ENCODE data around the gene AGPAT2.
"Not testable (repeated sequence)": the region's sequence is repeated elsewhere in the genome, so short reads cannot be mapped to it uniquely, and the experiment has no call there.

AGPAT2 gene

DNA sequence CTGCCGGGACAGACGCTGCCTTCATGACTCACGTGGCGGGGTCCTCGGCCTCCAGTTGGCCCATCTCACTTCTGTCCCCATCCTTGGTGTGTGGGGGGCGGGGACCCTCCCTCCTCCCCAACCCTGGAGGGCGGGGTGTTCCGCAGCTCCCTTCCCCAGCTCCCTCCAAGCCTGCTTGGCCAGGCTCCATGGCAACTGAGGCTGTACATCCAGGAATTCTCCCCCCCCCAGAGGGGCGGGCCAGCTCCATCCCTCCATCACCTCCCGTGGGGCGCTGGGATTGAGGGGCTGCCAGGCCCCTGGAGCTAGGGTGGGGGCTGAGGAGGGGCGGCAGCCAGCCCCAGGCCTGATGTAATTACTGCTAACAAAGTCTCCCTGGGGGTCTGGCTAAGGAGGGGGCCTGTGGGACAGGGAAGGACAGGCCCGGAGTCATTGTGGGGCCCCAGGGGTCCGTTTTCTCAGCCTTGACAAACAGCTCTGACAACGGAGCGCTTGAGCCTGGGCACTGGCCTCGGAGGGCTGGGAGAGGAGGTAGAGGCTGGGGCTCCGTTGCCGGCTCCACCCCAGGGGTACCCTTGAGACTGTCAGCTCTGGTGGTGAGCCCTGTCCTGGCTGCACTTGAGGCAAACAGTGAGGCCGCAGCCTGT, 33.1 kb upstream of the AGPAT2 start:
- no peak for DNase-seq (ENCODE audit: low read depth, low spot score)

DNA sequence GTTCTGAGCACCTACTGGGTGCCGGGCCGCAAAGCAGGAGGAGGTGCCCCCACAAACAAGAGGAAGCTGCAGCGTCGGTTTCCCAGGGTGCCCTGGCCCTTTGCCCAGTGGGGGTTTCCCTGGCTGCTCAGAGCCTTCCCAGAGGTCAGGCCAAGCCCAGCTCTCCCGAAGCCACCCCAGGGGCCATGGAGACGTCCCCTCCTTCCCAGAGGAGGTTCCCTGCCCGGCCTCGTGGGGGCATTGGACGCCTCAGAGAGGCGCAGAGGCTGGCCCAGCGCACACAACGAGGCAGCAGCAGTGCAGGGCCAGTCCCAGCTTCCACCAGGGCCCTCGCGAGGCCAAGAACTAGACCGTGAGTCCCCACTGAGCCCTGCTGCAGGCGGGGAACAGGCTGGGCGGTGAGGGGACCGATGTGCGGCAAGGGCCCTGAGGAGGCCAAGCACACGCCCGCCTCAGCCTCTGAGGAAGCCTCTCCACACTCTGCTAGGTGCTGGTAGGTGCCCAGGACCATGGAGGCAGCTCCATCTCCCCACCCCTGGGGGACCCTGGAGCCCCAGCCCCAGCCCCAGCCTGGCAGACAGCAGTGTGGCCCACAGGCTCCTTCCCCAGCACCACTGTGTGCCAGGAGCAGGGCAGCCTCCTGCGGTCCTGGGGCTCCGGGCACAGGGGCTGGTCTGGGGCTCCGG, 32.1 kb upstream of the AGPAT2 start:
- no peak for DNase-seq (ENCODE audit: low read depth, low spot score)

DNA sequence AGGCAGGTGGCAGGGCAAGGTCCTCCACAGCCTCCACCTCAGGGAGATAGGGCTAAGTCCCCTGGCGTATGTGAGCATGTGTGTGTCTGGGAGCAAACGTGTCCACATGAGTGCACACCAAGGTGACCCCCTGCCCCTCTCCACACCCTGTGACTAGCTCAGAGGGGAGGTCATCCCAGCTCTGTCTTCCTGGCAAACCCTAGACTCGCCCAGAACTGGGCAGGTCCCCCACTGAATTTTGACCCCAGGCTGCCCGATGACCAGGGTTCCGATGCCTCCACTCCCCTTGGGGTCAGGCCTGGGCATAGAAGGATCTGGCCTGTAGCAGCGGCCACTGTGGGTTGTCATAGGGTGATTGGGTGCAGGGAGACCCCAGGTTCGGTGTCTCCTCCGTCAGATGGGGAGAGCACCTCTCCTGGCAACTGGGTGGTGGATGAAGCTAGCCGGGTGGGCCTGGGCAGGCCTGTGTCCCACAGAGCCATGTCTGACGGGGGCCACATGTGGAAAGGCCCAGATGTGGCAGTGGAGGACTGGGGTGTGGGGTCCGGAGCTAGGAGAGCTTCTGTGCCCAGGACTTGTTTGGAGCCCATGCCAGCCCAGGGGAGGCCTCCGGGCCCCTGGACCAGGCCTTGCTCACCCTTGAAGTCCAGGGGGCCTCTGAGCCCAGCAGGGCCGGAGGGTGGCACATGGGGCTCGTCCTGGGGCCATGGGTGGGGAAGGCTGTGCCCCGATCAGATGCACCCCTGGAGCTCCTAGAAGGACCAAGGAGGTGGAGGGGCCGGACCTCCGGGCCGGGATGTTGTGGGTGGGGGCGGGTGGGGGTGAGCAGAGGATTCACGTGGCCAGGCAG, 31.3 kb upstream of the AGPAT2 start:
- no peak for DNase-seq (ENCODE audit: low read depth, low spot score)

DNA sequence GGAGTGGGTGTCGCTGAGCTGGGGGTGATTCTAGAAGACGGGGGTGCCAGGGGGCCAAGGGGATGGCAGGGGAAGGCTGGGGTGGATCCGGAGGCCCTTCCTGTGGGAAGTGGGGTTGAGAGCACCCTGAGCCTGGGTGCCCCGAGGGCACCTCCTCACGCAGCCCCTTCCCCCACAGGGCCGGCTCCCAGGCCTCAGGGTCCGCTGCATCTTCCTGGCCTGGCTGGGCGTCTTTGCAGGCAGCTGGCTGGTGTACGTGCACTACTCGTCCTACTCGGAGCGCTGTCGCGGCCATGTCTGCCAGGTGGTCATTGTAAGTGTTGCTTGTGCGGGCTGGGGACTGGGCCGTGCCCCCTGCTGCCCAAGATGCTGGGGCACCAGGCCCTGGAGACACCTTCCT, 30.1 kb upstream of the AGPAT2 start:
- DNase-seq (ENCODE audit: low read depth, low spot score): no peak

DNA sequence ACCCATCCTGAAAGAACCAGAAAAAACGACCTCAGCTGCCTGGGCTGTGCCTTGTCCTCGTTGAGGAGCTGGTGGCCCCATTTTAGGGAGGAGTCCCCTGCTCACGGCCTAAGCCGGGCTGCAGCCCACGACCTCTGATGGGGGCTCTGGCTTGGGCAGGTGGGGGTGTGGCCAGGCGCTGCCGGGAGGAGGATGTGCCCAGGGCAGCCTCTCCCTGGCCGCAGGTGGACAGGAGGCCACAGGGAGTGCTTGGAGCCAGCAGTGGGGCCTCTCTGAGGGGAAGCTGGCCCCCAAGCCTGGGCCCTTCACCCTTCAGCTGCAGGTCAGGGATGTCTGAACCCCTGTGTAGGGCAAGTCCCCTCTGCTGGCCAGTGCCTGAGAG, 27.6 kb upstream of the AGPAT2 start:
- no peak for DNase-seq (ENCODE audit: low read depth, low spot score)

DNA sequence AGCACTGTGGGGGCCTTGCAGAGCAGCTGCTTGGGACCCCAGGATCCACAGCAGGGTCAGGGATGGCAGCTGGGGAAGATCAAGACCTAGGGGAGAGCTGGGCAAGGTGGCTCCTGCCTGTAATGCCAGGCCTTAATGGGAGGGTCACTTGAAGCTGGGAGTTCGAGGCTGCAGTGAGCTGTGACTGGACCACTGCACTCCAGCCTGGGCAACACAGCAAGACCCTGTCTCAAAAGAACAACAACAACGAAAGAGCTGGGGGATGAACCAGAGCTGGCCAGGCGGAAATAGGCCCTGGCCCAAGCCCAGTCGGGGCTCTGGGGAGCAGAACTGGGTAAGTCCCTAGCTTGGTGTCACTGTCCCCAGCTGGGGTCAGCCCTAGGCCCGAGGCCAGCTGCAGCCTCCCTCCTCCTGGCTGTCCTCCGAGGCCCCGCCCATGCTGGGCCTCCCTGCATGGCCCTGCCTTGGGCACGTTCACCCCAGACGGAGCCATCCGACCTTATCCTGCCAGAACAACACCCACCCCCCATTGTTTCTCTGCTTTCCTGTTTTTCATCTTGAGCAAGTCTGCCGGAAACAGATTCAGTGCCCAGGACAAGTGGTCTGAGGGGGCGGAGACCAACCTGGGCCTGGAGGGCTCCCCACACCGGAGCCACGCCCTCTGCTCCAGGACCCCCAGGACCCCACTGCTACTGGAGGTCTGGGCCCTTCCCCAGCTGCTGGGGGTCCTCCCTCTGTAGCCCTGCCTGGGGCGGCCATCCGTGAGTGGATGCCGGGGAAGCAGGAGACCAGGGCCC, 27.0 kb upstream of the AGPAT2 start:
- no peak for DNase-seq (ENCODE audit: low read depth, low spot score)

DNA sequence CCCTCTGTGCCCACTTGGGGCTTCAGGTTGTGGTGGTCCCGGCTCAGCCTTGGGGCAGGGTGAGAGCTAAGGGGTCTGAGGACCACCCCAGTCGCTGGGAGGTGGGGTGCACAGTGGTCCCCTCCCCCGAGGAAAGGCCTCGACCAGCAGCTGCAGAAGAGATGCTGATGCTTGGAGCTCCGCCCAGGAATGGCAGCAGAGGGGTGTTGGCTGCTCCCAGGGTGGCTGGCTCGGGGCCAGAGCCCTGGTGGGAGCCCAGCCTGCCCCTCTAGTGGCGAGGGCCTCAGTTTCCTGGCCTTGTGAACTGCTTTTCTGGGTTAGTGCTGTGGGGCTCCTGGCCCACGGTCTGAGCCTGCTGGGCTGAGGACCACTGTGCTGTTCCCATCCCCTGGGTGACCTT, 26.3 kb upstream of the AGPAT2 start:
- DNase-seq (ENCODE audit: low read depth, low spot score): no peak

DNA sequence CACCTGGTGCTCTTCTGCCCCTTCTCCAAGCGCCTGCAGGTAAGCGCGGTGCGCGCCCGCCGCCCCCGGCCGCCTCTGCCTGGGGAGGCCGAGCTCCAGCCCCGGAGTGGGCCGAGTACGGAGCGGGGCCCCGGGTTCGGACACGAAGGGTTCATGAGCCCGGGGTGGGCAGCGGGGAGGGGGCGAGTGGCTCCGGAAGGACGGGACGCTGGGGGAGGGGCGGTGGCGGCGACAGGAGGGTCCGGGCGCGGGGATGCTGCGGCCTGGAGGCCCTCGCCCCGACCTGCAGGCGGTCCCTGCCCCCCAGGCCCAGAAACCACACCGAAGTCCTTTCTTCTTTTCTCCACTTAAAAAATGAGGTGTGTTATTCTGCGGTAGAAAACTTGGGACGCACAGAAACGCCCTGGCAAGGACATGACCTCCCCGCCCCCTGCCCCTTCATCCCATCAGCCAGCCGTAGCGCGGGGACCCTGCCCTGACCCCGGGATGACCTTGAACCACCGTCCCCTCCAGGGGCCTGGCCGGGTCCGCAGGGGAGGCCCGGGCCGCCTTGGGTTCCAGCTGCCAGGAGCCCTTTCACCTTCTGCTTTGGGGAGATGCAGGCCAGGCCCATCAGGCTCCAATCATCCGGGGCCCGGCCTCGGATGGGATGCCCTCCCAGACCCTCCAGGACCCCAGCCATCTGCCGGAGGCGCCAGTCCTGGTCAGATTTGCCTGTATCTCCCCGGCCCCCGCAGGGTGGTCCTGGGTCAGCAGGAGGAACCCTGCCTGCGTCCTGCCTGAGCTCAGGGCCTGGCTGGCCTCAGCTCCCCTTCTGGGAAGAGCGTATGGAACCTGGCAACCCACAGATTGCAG, 25.7 kb upstream of the AGPAT2 start:
- no peak for DNase-seq (ENCODE audit: low read depth, low spot score)

DNA sequence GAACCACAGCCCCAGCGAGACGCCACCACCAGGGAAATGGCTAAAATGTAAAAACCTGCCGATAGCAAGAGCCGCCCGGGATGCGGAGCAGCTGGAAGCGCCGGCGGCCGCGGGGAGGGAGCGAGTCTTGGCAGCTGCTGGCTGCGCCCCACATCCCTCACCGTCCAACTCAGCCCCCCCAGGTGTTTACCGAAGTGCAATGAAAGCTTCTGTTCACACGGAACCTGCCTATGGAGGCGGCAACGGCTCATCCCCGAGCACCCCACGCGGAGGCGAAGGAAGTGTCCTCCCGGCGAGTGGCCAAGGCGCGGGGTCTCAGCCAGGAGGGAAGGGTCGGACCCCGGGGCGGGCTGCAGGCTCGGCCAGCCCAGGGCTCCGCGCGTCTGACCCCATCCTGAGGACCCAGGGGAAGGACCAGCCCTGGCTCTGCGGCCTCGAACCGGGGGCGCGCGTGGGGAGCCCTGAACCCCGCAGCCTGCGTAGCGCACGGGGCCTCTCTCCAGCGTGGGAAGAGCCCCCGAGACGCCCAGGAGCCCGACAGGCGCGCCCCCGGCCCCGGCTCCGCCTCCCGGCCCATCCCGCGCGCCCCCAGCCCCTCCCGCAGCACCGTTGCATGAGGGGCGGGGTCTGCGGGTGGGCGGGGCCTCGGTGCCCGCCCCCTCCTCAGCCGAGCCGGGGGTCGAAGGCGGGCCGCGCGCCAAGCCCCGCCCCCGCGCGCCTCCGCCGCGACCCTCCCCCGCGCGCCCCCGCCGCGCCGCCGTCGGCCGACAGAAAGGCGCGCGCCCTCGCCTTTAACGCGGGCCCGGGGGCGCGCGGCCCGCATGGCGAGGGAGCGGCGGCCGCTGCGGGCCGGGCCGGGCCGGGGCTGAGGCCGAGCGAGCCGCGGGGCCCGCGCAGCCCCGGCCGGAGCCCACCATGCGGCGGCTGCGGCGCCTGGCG, 24.8 kb upstream of the AGPAT2 start, which contains the start of gene DIPK1B:
TSS of gene DIPK1B (plus strand) at position 822 of the 939 bp plus-strand sequence. CDS start at position 916, 94 bp downstream.
- DNase-seq (ENCODE audit: low read depth, low spot score): no peak

DNA sequence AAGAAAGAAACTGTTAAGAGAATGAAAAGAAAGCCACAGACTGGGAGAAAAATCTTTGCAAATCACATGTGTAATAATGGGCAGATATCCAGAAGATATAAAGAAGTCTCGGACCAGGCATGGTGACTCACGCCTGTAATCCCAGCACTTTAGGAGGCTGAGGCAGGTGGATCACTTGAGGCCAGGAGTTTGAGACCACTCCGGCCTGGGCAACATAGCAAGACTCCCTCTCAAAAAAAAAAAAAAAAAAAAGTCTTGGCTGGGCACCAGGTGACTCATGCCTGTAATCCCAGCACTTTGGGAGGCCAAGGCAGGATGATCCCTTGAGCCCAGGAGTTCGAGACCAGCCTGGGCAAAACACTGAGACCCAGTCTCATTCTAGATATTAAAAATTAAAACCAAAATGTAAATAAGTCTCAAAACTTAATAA, 24.0 kb upstream of the AGPAT2 start:
- not testable (repeated sequence) for DNase-seq (ENCODE audit: low read depth, low spot score)

DNA sequence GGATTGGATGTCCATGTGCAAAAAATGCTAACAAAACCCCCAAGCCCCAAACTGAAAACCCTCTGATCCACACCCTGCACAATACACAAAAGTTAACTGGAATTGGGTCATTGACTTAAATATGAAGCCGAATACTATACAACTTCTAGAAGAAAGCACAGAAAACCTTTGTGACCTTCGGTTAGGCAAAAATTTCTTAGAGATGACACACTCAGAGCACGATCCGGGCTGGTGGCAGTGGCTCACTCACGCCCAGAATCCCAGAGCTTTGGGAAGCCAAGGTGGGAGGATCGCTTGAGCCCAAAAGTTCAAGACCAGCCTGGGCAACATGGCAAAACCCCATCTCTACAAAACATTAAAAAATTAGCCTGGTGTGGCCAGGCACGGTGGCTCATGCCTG, 23.3 kb upstream of the AGPAT2 start:
- no peak for DNase-seq (ENCODE audit: low read depth, low spot score)

DNA sequence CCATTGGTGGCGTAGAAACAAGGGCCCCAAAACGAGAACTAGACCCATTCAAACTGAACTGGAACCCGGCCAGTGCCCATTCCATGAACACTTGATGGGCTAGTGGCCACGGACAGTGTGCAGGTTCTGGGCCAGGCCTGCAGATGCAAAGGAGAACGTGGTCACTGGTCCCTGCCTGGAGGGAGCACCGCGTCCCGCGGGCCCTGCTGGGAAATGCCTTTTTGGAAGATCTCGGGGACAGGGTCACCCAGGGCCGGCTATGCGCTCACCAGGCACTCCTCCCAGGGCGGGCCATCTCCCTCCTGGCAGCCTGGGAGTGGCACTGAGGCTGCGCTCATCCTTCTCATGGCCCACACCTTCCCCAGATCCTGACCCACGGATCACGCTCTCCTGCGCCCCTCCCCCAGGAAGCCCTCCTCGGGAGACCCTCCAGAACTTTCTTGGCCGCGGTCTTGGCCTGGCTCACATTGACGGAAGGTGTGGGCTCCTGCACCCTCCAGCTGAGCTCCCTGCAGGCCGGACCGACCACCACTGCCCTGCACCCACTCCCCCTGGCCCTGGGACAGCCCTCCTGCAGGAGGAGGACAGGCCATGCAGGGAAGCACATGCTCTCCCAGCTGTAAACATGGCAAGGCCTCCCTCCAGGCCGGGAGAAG, 22.3 kb upstream of the AGPAT2 start:
- no peak for DNase-seq (ENCODE audit: low read depth, low spot score)

DNA sequence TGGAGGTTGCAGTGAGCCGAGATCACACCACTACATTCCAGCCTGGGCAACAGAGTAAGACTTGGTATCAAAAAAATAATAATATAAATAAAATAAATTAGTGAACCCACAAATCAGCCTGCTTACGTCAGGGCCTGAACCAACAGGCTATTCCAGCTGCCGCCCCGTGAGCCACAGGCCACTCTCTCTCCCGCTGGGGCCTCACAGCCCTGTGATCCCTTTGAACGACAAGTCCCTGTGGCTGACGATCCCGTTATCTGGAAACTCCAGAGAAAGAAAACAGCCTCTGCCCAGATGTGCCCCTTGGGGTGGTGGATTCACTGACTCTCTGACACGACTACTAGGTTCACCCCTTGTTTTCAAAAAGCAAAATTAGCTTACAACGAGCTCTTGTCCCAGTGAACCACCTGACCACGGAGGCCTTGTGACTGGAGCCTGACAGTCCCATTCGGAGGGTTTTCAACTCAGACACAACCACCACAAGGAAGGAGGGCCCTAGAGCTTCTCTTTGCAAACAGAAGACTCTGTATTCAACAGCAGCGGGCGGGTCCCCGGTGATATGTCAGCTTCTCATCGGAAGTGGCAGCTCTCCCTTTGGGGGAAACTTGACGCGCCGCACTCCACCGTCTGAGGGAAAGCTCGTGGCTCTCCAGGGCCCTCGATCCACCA, 20.7 kb upstream of the AGPAT2 start:
- DNase-seq (ENCODE audit: low read depth, low spot score): no peak

DNA sequence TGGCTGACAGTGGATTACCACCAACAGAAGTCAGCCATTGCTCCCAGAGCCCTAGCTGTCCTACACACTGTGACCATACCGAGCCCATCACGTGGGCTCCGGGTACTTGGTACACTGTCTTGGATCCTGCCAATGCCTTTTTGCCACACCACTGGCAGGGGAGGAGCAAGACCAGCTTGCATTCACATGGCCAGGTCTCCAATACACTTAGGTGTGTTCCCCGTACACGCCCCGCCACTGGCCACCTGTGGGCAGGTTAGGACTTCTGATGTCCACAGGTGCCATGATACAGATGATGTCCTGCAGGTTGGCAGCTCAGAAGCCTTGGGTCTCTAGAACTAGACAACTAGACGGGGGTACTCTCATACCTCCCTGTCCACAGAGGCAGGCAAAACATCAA, 19.8 kb upstream of the AGPAT2 start:
- DNase-seq (ENCODE audit: low read depth, low spot score): no peak

DNA sequence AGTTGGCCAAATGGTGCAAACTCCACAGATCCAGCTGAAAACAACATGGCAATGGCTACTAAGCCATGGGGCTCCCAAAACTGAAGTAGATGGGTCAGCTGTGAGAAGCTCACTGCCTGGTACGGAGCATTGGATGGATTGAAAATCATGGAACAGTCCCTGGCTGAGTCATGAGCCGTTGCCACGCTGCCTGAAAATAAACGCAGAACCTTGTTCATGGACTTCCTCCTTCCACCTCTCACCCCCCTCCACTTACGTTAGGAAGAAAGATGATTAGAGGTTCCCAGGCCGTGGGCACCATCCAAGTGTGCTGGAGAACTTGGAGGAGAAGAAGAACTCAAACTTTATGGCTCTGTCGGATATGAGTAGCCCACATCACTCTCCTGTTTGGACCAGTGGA, 18.3 kb upstream of the AGPAT2 start:
- DNase-seq (ENCODE audit: low read depth, low spot score): no peak

DNA sequence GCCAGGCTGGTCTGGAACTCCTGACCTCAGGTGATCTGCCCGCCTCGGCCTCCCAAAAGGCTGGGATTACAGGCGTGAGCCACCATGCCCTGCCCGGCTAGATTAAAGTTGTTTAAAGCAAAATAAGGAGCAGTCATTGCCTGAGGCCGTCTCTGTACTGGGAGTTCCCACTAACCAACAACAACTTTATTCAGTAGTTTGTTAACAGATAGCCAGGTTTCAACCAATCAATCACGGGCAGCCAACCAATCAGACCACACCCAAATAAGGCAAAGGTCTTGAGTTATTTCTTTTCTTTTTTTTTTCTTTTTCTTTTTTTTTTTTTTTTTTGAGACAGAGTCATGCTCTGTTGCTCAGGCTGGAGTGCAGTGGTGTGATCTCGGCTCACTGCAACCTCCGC, 17.5 kb upstream of the AGPAT2 start:
- DNase-seq (ENCODE audit: low read depth, low spot score): not testable (repeated sequence)

DNA sequence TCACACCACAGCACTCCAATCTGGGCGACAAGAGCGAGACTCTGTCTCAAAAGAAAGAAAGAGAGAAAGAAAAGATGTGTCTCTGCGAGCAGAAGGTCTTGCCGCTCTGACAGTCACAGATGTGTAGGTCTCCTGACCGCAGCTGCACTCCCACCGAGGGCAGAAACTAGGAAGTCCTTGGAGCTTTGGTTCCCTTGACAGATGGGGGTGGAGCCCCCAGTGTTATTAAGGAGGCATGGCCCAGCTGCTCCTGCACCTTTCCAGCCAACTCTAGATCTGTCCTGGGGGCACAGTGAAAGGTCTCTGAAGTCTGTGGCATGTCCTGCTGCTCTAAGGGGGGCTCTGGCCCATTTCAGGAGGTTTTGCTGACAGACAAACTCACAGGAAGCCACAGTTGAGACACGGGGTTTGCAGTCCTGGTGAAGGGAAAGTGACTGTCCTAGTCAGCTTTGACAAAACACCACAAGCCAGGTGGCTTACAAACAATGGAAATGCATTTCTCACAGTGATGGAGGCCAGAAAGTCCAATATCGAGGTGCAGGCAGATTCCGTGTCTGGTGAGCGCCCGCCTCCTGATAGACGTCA, 16.1 kb upstream of the AGPAT2 start:
- no peak for DNase-seq (ENCODE audit: low read depth, low spot score)

DNA sequence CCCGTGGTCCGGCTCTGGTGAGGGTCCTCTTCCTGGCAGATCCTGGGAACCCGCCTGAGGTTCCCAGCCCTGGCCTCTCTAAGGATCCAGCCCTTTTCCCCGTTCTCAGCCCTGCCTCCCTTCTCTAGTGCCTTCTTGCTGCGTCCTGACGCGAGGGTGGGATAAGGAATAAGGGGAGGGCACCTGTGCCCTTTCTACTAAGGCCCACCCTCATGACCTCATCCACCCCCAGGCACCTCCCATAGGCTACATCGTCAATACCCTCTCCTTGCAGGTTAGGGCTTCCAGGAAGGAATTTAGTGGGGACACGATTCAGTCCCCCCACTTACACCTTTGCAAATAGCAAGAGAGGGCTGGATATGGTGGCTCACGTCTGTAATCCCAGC, 14.4 kb upstream of the AGPAT2 start:
- no peak for DNase-seq (ENCODE audit: low read depth, low spot score)

All from activated CD4-positive, CD25-positive, alpha-beta regulatory T cell treated with anti-CD3 and anti-CD28 coated beads, Interleukin-2, amount 50 U/mL, for 16 hours (primary cell).